Suprapubic skin (tissue), 4 donors: ENCODE measurements around the gene TOP2B.

Experiments
- EP300 ChIP-seq: sonication (generic); formaldehyde crosslinking; IDR thresholded peaks from one replicate; pipeline ENCODE4 v1.6.1; 2017; ENCODE audit warnings: antibody characterized with exemption
- POLR2A ChIP-seq, 2 donors: fragments of 450-650 bp; IDR thresholded peaks; one replicate each; pipeline ENCODE4 v1.6.1; 2017; ENCODE audit warnings: antibody characterized with exemption in 2 of 2, mild to moderate bottlenecking in 2 of 2, moderate library complexity in 2 of 2
- POLR2AphosphoS5 ChIP-seq, 3 donors: sonication (generic); formaldehyde crosslinking; IDR thresholded peaks; one replicate each; pipeline ENCODE4 v1.6.1; 2017; ENCODE audit warnings: antibody characterized with exemption in 3 of 3
- TF ChIP-seq, protein P1 (sequence below), 2 donors: fragments of 200-600 bp in 1 of 2; fragments of 450-650 bp in 1 of 2; sonication (generic) in 1 of 2; IDR thresholded peaks; one replicate each; pipeline ENCODE4 v1.5.1; 2016 to 2019; ENCODE audit warnings: antibody characterized with exemption in 2 of 2, mild to moderate bottlenecking in 1 of 2, moderate library complexity in 1 of 2

DNA sequence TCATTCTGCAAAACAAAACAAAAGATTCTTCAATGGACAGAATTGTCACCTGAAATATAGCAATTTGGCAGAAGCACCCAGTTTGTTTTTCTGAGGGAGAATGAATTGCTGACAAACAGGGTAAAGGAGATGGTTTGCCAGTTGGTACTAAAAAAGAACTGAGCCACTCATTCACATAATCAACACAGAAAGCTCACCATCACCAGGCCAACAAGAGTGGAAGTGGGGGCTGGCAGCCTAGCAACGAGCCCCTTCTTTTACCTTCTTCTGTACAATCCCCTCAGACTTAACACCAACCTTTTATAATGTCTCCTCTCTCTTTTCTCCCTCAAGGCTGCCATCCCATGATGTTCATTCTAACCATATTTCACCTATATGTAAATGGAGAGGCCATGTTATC is 5.9 kb downstream of the TOP2B start:
- TF ChIP-seq POLR2AphosphoS5 (IDR thresholded peaks at IDR 0.05) (no peak), POLR2A (IDR thresholded peaks at IDR 0.05) (no peak), EP300 (no peak)
- TF ChIP-seq, protein P1, sequence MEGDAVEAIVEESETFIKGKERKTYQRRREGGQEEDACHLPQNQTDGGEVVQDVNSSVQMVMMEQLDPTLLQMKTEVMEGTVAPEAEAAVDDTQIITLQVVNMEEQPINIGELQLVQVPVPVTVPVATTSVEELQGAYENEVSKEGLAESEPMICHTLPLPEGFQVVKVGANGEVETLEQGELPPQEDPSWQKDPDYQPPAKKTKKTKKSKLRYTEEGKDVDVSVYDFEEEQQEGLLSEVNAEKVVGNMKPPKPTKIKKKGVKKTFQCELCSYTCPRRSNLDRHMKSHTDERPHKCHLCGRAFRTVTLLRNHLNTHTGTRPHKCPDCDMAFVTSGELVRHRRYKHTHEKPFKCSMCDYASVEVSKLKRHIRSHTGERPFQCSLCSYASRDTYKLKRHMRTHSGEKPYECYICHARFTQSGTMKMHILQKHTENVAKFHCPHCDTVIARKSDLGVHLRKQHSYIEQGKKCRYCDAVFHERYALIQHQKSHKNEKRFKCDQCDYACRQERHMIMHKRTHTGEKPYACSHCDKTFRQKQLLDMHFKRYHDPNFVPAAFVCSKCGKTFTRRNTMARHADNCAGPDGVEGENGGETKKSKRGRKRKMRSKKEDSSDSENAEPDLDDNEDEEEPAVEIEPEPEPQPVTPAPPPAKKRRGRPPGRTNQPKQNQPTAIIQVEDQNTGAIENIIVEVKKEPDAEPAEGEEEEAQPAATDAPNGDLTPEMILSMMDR (IDR thresholded peaks at IDR 0.05) = no peak
